GM12865 (cell line): Measurements from ENCODE around the gene FKBP11.
A peak's percentile ranks its signal among the peaks of the same experiment; 100 is the strongest.

Source experiments
- DNase-seq: peaks from one replicate; pipeline ENCODE4 v3.0.0; 2010; ENCODE audit warnings: low read depth
- H3K4me3 ChIP-seq: 2 replicates; pipeline ENCODE4 v1.5.1; 2011; ENCODE audit warnings: mild to moderate bottlenecking, low read depth, low read length, control low read depth
- CTCF ChIP-seq: IDR thresholded peaks from 2 replicates; pipeline ENCODE4 v1.5.1; 2011; ENCODE audit warnings: low read length, control low read depth, low read depth, inconsistent platforms; ENCODE audit not compliant: insufficient read depth; ENCODE audit errors: missing control alignments

FKBP11 gene

GRCh38 chr12:48961801-48962200, 36.5 kb upstream of the FKBP11 start:
- no peak for DNase-seq
- no peak overlapping the region for H3K4me3 ChIP-seq
- no peak for TF ChIP-seq CTCF

- no peak overlapping the region for H3K4me3 ChIP-seq
- no peak for DNase-seq
- no peak for TF ChIP-seq CTCF
Measured at GRCh38 chr12:48961331-48961730, 36.0 kb upstream of the FKBP11 start.

- TF ChIP-seq CTCF, result no peak
- H3K4me3 ChIP-seq, result no peak overlapping the region
- no peak for DNase-seq
Measured at GRCh38 chr12:48960834-48961233, 35.5 kb upstream of the FKBP11 start.

GRCh38 chr12:48958049-48958388, 32.7 kb upstream of the FKBP11 start:
- no peak for DNase-seq
- H3K4me3 ChIP-seq, result peak overlapping the region; percentile 90
- no peak for TF ChIP-seq CTCF

GRCh38 chr12:48957141-48958048, 32.1 kb upstream of the FKBP11 start, which contains the start of gene ARF3:
Gene ARF3, minus strand, starts transcription at chr12:48957487. Its CDS starts 16,392 bp downstream, at chr12:48941095.
- DNase-seq, result peak; percentile 96
- TF ChIP-seq CTCF, result no peak
- H3K4me3 ChIP-seq, result peak within 1 kb of the TSS; percentile 90

- TF ChIP-seq CTCF, result no peak
- H3K4me3 ChIP-seq, result peak overlapping the region; percentile 90
- peak; percentile 71 for DNase-seq
Measured at GRCh38 chr12:48956279-48957140, 31.2 kb upstream of the FKBP11 start.
